Activated CD4-positive, CD25-positive, alpha-beta regulatory T cell treated with anti-CD3 and anti-CD28 coated beads, Interleukin-2, amount 50 U/mL, for 24 hours (primary cell): ENCODE results near the gene AGBL4.

Experiments used
- ATAC-seq, 2 donors: fragments of 150-1000 bp; cut with Tn5 transposase; one replicate each; pipeline ENCODE4 v1.10.0; 2021; ENCODE audit warnings: mild to moderate bottlenecking in 1 of 2, moderate library complexity in 1 of 2

AGBL4 gene

GRCh38 chr1:48675251-48675650, 1348.5 kb downstream of the AGBL4 start:
- no peak for ATAC-seq

DNA sequence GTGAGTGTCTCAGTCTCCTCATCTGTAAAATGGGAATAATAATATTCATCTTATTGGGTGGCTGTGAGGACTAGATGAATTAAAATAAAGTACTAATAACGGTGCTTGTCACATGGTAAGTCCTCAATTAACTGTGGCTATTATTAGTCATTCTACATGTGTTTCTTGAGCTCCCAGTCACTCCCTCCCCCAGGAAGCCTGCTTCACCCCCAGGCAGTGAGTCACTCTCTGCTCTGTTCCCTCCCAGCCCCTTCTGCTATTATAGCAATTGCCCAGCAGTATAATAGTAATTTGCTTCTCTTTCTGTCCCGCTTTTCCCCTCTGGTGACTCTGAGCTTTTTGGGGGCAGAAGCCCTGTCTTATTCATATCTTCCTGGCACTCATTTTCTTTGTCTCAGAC, 1349.1 kb downstream of the AGBL4 start:
- no peak for ATAC-seq

DNA sequence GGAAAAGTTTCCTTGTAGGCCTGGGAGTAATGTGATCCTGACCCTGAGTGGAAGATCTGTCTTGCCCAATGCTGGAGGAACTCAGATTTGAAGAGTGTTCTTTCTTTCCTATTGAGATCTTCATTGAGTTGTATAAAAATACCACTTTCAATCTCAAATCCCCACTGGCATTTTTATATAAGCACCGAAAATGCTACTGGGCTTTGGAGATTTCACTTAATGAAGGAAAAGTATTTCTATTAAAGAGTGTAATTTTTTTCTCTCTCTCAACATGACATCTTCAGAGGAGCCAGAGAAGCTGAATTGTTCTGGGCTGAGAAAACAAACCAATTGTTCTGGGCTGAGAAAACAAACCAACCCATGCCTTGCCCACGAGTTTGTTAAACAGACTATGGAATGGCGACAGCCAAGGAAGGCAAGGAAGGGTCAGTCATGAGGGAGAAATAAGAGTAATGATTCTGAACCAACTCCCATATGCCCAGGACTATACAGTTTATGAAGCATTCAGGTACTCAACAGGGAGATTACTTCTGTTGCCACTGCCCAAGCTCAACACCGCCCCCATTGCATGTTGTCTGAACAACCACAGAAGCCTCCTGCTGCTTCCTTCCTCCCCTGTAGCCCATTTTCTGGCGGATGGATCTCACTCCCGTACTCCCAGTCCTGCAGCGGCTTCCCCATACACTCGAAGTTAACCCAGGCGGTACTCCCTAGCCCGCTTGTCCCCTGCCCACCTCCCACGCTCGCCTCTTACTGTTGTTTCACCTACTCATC, 1350.2 kb downstream of the AGBL4 start:
- ATAC-seq = no peak

DNA sequence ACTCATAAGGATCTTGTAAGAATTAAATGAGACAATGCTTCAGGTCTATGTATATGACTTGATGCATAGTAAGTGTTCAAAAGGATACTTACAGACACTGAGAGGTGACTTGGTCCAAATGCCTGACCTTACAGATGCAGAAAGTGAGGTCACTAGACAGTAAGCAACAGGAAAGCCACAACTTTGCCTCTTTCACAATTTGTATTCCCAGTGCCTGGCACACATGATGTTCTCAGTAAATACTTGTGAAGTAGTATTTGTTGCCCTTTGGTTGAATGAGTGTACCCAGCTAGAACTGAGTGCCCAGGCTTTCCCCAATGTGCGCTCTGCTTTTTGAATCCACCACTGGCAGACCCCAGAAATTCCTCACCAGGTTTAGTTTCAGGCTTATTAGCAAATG, 1352.2 kb downstream of the AGBL4 start:
- ATAC-seq = no peak

GRCh38 chr1:48670234-48671020, 1353.3 kb downstream of the AGBL4 start:
- peak in 1 of 2 donors; percentile 13 for ATAC-seq

DNA sequence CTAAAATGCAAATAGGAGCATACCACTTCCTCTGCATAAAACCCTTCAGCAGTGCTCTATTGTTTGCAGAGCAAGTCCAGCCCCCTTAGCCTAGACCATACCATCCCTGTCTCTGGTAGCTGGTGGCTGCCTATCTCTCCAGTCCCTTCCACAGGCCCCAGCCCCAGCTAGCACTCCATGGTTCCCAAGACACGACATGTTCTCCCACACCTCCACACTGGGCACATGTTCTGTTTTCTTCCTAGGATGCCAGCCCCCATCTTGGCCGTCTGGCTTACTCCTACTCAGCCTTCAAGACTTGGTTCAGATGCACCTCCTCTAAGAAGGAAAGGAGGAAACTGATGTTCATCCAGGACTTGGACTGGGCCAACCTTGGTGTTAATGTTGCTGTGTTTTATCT, 1355.4 kb downstream of the AGBL4 start:
- ATAC-seq = no peak

DNA sequence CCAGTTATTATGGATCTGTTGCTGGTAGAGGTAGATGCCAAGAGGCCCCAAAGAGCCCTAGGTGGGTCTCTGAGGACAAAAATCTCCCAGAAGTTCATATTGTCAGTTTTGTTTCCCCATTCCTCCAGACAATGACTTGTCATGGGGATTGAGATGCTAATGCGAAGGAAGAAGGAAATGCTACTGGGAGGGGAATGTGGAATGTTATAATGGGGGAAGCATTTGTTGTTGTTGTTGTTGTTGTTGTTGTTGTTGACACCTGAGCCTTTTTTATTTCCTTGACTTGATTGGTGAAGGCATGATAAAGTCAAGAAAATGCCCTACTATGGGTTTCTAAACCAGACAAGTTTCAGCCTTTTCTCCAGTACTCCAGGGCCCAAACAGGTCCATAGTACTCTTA, 1356.0 kb downstream of the AGBL4 start:
- no peak for ATAC-seq

DNA sequence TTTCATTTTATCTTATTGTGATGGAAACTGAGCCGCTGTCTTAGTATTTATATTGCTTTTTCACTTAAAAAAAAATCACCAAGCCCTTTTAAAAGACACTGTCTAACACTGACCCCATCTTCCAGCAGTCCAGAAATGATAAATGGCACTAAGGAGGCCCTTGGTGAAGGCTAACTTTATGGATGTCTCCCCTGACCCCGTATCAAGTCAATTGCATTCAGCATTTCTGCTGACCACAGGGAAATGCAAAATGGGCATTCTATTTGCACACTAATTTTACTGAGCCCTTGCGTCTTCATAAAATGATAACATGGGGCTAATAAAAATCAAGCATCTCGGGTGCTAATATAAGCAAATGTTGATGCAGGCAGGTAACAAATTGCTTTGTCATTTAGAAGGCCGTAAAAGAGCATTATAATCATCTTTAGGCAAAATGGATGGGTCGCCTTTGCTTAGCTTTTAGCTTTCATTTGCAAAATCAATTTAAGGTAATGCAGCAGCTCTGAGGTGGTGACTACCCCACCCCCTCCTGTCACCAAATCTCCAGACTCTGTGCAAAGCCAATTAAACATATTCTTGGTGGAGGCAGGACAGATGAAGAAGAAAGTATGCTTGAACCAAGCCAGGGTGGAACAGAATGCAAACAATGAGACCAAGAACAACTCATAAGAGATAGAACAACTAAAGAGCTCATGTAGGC, 1357.9 kb downstream of the AGBL4 start:
- no peak for ATAC-seq

DNA sequence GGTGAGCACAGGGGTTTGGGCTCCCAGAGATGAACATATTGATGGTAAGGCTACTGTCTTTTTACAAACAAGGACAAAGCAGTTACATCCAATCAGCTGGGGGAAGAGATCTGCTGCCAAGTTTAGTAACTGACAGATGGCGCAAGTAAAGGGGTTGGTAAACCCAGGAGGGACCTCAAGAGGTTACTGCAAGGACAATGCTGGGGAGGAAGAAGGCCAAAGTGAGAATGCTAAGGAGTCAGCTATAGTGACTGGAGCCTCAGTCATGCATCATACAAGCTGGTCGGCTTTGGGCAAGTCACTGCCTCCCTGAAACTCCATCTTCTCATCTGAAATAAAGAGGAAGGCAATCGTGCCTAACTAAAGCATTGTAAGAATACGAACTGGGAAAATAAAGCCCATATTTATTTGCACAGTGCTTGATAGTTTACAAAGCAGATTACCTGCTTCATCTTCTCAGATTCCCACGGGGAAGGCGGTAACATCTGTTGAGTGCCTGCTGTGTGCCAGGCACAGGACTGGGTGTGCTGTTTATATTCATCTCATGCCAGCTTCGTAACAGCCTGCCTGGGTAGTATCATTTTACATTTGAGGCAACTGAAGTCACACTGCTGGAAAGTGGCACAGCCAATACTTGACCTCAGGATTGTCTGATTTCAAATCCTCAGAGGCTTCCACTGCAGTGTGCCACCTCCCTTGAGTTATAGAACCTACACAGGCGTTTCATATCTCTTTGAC, 1361.9 kb downstream of the AGBL4 start:
- no peak for ATAC-seq

DNA sequence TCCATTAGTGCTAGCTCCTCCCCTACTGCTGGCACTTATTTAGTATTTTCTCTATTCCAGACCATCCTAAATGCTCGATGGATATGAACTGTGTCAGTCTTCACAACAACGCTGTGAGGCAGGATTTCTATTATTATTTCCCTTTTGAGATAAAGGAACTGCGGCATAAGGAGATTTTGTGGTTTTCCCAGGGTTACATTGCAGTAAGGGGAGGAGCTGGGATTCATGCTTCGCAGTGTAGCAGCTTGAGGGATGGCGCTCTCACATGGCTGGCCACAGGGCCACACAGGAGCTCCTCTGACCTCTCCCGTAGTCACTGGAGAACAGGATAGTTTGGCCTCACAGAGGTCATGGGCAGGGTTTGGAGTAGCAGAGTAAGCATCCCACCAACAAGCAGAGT, 1364.0 kb downstream of the AGBL4 start:
- no peak for ATAC-seq

DNA sequence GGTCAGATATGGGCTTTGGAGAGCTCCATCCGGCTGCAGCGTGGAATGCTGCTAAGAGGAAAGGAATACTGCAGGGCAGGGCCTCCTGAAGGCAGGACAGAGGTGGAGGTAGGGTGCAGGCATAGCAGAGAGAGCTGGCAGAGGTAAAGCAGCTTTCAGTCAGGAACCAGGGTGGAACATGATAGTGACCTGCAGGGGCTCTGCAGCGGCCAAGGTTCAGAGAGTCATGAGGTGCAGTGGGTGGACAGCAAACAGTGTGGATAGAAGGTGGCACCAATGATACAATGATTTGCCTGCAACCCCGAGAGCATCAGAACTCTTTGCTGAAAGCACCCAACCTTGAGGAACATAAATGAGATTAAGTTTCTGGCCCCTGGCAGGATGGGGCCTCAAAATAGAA, 1366.3 kb downstream of the AGBL4 start:
- ATAC-seq = no peak

DNA sequence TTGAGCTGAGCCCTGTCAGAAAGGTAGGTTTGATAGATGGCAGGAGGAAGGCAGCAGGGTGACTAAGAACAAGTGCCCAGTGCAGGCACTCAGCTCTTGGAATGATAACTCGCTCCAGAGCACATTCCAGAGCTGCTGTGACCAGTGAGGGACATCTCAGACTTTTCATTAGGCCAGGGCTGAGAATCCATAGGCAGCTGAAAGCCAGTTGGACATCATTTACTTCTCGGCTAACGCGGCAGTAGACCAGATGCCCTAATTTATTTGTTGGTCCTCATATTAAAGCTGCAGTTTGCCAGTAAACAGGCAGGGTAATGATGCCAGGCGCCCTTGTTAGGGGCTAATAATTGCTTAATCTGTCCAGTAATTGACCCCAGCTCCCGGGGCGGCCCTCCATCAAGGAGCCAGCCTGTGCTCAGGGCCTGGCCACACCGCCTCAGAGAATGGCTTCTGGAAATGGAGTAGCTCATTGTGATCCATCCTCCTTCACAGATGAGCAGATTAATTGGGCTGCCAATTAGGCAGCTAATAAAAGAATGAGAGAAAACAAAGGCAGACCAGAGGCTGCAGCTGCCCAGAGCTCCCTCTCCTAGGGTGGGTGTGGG, 1369.0 kb downstream of the AGBL4 start:
- ATAC-seq = no peak

DNA sequence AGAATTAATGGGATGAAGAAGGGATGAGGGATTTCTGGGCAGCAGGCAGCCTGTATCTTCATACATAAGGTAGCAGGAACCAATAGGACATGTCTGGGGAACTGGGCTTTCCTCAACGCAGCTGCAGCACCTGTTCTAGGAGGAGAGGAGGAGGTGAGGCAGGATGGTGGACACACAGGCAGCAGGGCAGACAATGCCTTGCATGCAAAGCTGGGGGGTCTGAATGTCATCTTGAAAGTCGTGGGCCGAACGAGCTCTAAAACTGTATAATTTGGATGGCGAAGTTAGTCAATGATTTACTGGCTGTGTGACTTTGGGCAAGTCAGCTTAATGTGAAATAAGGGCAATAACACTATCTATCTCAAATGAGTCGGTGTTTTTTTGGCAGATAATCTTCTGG, 1371.4 kb downstream of the AGBL4 start:
- no peak for ATAC-seq

GRCh38 chr1:48649880-48650279, 1373.9 kb downstream of the AGBL4 start:
- no peak for ATAC-seq

DNA sequence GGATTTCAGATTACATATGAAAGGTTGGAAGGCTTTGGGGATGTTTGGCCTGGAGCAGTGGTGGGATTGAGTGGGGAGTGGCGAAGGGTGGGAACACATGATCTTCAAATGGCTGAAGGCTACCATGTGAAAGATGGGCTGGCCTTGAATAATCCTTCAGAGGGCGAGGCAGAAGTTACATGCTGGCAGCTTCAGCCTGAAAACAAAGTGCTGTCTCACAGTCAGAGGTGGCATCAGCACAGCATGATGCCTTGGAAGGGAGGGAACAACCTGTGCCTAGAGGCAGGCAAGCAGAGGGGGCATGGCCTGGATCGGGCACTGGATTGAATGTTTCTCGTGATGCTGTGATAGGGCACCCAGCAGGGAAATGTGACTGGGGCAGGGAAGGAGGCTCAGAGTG, 1377.9 kb downstream of the AGBL4 start:
- ATAC-seq = no peak

DNA sequence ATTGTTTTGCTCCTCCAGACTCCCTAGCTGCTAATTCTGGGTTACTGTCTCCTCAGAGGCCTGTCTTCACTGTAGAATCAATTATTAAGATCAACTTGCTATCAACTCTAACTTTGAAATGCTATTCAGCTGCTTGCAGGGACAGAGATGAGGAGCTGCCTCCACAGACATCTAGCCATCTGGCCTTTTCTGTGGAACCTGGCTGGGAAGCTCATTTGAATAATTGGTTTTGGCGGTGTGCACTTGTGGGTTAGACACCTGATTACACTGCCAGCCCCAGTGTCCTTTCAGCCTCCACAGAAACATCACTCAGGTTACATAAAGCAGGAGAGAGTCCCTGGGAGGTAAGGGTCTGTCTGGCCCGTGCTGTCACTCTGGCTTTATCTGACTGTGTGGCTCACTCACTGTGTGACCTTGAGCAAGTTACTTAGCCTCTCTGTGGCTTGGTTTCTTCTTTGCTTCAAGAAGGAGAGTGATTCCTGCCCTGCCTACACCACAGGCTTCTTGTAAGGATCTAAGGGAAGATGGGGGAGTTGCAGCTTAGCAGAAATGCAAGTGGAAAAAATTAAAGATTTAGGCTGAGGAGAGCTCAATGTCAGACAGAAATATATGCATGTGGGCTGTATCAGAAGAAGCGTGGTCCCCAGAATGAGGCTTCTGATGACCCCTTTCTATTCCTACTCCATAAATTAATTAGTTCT, 1378.7 kb downstream of the AGBL4 start:
- ATAC-seq = no peak

DNA sequence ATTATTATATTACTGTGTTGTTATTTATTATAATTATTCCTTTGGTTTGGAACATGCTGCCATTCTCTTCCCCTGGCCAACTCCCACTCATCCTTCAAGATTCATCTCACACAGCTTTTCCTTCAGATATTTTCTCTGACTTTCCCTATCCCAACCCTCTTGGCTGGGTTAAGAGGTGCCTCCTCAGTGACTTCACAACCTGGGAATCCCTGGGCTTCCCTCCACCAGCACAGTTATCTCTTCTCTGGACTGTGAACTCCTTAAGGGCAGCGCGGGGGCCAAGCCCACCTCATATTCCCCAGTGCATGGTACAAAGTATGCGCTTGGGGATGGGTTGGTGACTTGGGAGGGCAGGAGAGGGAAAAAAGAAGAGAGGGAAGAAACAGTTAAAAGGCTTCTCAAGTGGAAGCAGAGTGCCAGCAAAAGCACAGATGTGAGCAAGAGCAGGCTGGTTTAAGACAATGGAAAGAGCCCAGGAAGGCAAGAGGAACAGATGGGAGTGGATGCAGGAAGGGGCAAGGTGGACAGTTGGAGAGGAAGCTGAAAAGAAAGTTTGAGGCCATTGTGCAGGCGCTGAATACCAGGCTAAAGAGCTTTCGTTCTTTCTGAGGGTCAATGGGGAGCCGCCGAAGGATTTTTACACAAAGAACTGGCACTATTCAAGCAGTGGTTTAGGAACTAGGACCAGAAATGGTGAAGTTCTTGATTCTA, 1379.4 kb downstream of the AGBL4 start:
- no peak for ATAC-seq

DNA sequence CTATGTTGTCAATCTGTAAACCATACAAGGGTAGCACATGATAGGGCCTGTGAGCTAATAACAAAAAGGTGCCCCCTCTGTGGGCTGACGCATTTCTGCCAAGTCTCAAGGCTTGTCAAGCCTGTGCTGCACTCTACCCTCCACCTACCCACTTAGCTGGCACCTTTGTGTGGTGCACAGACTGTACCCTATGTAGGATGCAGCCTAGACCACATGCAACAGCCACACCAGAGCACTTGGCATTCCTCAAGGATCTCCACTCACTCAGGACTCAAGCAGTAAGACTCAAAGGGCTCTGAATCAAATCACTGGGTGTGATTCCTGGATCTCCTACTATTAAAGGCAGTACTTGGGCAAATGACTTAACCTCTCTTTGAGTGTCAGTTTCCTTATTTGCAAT, 1380.6 kb downstream of the AGBL4 start:
- ATAC-seq = no peak

GRCh38 chr1:48640836-48641492, 1382.8 kb downstream of the AGBL4 start:
- no peak for ATAC-seq

DNA sequence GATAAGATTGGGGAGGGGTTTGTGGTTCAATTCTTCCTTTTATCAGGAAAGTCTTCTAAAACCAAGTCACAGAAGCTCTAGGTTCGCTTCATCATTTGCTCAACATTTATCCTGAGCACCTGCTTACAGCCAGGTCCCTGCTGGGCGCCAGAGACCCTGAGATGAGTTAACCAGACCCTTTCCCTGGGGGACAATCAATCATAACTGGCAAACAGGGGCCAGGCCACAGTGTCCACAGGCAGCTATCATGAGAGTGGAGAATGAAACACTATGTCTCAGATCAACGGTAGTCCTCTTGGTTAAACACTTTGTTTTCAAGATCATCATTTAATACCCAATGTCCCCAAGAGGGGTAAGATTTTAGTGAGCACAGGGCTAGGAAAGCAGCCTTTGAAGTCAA, 1393.9 kb downstream of the AGBL4 start:
- no peak for ATAC-seq

DNA sequence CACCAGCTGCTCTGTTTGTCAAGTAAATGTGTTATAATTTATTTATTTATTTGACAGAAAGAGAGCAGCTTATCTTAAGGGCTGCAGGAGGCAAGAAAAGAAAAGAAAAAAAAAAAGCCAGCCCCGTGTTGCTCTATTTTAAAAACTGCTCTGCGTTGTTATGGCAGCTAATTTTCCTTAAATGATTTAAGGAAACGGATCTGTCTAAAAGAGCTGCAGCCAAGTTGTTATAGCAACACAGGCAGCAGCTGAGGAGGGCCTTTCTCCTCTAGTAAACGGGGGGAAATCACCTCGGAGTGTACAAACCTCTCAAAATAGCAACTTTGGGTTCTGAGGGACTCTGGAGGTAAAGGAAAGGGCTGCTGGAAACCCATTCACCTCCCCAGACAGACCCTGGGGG, 1396.3 kb downstream of the AGBL4 start:
- no peak for ATAC-seq
